B cell (primary cell): ENCODE results near the gene NCAPH2.

Experiments used
- CTCF ChIP-seq: fragments of 200-600 bp; IDR thresholded peaks from one replicate; pipeline ENCODE4 v1.8.0; 2022; ENCODE audit warnings: antibody characterized with exemption, mild to moderate bottlenecking
- EZH2 ChIP-seq: IDR thresholded peaks from 2 replicates; pipeline ENCODE4 v1.6.1; 2012; ENCODE audit warnings: borderline replicate concordance, low read depth, mild to moderate bottlenecking, moderate library complexity, low read length; ENCODE audit not compliant: insufficient read depth, poor library complexity, severe bottlenecking

GRCh38 chr22:50516891-50517290, 8.9 kb downstream of the NCAPH2 start:
- TF ChIP-seq CTCF (no peak), EZH2 (no peak)
